Renal cortical epithelial cell (primary cell): ENCODE data around the gene UBE2O. TPM values are rescaled to one million over a fixed set of nuclear protein-coding genes. Genes with fewer than 3 reads are reported as not detected.
"Not testable (repeated sequence)": the region's sequence is repeated elsewhere in the genome, so short reads cannot be mapped to it uniquely, and the experiment has no call there.

Source experiments
- DNase-seq: peaks from one replicate; pipeline ENCODE4 v3.0.0-alpha.2; 2011; ENCODE audit warnings: low read depth
- total RNA-seq: library from RNA; depleted of rRNA; stranded (reverse); fragments of >200 nt; gene quantifications from 2 replicates; pipeline ENCODE4 v1.2.3, GENCODE V29; 2014

Gene UBE2O
- total RNA-seq, 1 donor from 2014 or later, result 36.8 TPM

DNA sequence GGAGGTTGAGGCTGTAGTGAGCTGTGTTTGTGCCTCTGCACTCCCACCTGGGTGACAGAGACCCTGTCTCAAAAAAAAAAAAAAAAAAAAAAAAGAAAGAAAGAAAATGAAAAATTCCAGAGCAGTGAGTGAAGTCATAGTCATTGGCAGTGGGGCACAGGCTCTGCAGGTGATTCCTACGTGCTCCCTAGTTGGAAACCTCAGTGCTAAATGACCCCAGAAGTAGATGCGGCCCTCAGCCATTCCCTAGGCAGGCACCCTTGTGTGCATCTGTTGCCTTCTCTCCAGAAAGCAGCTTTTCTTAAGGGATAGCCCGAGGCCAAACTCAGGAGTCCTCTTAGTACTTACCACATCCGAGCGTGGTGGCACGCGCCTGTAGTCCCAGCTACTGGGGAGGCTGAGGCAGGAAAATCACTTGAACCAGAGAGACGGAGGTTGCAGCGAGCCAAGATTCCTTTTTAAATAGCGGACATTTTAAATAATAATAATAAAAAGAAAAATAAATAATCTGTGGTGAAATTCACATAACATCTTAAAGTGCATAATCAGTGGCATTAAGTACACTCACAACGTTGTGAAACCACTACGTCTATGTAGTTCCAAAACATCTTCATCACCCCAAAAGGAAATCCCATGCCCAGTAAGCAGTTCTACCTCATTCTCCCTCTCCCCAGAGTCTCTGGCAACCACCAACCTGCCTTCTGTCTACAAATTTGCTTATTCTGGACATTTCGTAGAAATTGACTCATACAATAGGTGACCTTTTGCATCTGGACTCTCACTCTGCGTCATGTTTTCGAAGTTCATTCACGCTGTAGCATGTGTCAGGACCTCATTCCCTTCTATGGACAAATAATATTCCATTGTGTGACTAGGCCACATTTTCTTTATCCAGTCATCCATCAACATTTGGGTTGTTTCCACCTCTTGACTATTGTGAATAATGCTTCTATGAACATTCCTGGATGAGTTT, 81.0 kb downstream of the UBE2O start:
- peak; percentile 92 for DNase-seq

- DNase-seq, result peak; percentile 46
Measured at GRCh38 chr17:76370261-76370993, 82.5 kb downstream of the UBE2O start.

DNA sequence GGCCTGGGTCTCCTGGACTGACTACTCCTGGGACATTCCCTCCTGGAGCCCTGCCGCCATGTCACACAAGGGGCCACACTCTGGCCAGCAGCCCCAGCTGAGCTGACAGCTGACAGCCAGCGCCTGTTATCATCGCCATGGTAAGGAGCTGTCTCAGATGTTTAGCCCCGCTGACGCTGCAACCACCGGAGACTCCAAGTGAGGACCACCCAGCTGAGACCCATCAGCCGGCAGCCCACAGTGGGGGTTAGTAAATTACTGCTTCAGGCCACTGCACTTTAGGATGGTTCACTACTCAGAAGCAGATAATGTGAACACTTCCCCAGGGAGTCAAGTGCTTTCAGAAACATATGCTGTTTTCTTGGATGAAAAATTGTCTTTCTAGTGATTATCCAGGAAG, 83.1 kb downstream of the UBE2O start:
- no peak for DNase-seq

- DNase-seq, result no peak
Measured at GRCh38 chr17:76369379-76369778, 83.6 kb downstream of the UBE2O start.

DNA sequence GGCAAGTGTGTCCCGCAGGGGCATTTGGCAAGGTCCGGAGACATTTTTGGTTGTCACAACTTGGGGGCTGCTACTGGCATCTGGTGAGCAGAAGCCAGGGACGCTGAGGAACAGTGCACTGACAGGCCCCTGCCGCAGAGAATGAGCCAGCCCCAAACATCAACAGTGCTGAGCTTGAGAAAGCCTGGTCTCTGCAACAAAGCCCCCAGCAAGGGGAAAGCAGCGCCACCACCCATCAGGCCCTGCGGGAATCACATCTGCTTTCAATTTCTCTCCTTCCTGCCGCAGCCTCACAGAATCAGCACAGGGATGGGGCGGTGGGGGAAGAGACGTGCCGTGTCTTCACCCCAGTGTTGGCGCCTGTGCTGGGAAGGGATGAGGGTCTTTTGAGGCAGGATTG, 84.4 kb downstream of the UBE2O start:
- no peak for DNase-seq

DNA sequence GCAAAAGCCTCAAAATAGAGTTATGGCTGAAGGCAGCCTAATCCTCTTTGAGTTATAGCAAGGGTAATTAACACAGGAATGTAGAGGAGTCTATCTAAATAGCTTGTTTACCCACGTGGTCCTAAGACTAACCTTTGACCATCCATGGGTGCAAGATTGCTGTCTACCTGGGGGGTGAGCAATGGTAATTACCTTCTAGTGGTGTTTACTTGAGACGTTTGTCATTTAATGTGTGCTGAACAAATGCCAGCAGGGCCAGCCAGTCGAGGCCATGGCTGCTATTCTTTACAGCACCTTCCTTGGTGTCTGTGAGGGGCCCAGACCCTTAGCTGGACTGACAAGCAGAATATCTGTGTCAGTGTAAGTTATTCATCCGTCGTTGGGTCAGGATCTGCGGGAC, 85.3 kb downstream of the UBE2O start:
- DNase-seq, result no peak

GRCh38 chr17:76366247-76366646, 86.7 kb downstream of the UBE2O start:
- DNase-seq, result no peak

DNA sequence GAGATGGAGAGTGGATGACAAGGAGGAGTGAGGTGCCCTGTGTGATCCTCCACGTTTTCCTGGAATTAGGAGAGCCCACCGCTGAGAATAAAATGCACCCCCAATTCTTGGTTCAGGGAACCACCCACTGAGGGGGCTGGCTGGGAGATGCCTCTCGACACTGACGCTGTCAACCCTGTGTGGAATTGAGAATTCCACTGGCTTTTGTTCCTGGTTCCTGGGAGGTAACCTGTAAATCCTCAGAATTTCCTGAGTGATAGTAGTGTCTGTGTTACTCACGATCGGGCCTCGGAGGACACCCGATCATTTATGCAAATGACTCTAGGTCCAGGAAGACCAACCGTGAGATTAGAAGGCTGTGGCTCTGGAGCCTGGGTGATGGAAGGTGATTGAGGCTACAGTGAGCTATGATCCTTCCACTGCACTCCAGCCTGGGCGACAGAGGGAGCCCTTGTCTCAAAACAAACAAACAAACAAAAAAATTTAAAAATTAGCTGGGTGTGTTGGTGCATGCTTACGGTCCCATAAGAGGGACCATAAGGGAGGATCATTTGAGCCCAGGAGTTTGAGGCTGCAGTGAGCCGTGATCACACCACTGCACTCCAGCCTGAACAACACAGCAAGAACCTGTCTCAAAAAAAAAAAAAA, 87.6 kb downstream of the UBE2O start:
- DNase-seq, result peak; percentile 43

GRCh38 chr17:76363107-76363842, 89.7 kb downstream of the UBE2O start:
- DNase-seq, result no peak

- DNase-seq, result no peak
Measured at GRCh38 chr17:76360461-76360860, 92.5 kb downstream of the UBE2O start.

DNA sequence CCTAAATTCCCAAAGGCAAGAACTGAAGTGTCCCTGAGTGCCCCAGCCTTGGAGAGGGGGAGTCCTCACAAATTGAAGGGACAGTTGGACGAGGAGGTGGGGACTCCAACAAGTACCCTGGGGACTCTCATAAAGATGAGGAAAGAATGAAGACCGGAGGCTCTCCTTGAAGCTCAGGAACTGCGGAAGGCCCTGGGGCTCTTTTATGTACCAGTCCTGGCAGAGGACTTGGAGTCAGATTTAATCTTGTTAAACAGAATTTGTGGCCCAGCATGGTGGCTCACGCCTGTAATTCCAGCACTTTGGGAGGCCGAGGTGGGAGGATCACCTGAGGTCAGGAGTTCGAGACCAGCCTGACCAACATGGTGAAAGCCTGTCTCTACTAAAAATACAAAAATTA, 93.2 kb downstream of the UBE2O start:
- DNase-seq, result not testable (repeated sequence)

DNA sequence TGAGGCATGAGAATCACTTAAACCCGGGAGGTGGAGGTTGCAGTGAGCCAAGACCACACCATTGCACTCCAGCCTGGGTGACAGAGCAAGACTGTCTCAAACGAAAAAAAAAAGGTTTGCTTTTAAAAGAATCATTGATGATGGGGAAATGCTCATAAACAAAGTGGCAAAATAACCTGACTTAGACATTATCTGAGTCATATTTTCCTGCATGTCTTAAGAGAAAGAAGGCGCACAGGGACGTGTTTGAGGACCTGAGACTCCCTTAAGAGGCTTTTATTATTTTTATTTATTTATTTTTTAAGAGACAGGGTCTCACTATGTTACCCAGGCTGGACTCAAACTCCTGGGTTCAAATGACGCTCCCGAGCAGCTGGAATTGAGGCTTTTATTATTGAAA, 93.6 kb downstream of the UBE2O start:
- DNase-seq, result no peak

DNA sequence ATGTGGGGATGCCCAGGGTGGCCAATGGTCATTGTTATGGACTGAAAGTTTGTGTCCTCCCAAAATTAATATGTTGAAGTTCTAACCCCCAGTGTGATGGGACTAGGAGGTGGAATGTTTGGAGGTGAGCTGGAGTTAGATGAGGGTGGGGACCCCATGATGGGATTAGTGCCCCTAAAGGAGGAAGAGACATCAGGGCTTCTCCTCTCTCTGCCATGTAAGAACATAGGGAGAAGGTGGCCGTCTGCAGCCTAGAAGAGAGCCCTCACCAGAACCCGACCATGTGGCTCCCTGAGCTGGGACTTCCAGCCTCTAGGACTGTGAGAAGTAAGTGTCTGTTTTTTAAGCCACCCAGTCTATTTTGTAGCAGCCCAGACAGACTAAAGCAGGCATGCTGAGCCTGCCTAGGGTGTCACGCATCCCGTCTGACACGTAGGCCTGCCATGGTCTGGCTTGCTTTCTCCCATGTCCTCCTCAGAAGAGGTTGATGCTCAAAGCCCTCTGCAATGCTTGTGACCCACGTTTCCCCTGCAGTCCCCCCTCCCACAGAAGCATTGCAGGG, 95.3 kb downstream of the UBE2O start:
- no peak for DNase-seq

DNA sequence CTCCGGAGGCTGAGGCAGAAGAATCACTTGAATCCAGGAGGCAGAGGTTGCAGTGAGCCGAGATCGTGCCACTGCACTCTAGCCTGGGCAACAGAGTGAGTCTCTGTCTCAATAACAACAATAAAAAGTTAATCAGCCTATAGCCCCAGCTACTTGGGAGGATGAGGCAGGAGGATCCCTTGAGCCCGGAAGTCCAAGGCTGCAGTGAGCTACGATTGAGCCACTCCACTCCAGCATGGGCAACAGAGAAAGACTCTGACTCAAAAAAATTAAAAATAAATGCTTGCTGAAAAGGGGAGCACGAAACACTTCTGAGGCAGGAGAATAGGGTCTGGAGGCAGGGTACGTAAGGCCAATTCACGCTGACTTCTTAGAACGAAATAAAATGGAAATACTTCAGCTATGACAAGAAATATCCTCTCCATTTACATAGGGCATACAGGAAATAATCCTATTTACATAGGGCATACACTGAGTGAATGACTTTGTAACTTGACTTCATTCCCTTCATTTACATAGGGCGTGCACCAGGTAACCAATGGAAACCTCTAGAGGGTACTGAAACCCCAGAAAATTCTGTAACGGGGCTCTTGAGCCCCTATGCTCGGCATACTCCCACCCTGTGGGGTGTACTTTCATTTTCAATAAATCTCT, 96.0 kb downstream of the UBE2O start:
- no peak for DNase-seq

DNA sequence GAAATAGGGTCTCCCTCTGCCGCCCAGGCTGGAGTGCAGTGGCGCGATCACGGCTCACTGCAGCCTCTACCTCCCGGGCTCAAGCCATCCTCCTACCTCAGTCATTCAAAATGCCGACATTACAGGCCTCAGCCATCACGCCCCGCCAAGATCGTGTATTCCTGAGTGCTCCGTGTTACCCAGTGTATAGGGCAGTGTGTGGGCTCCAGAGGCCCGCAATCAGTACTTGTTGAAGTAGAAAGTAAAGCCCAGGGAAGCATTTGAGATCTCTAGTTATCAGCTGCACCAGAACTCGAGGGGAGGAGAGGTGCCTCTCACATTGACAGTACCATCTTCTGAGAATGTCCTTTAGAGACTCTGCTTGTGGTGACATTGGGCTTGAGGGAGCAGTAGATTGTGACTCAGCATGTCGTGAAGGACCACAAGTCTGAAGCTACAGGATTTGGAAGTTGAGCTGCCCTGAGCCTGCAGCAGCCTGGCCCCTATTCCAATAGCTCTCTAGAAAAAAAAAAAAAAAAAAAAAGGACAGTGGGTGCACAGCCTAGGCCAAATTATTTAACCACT, 98.1 kb downstream of the UBE2O start:
- no peak for DNase-seq

DNA sequence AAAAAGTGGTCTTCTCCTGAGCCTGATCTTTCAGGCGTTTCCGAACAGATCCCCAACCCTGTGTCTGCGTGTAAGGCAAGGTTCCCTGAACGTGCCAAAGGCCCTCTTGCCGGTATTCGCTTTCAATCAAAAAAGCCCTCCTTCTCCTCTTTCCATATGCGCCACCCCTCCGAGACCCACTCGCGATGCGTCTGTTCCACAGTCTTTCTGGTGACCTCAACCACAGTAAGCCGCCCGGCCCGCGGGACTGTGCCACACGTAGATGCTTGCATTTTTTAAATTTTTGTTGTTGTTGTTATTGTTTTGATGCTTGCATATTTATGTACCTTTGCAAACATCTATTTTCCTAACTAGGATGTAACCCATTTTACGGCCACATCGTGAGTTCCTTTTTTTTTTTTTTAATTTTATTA, 98.6 kb downstream of the UBE2O start:
- DNase-seq, result no peak

DNA sequence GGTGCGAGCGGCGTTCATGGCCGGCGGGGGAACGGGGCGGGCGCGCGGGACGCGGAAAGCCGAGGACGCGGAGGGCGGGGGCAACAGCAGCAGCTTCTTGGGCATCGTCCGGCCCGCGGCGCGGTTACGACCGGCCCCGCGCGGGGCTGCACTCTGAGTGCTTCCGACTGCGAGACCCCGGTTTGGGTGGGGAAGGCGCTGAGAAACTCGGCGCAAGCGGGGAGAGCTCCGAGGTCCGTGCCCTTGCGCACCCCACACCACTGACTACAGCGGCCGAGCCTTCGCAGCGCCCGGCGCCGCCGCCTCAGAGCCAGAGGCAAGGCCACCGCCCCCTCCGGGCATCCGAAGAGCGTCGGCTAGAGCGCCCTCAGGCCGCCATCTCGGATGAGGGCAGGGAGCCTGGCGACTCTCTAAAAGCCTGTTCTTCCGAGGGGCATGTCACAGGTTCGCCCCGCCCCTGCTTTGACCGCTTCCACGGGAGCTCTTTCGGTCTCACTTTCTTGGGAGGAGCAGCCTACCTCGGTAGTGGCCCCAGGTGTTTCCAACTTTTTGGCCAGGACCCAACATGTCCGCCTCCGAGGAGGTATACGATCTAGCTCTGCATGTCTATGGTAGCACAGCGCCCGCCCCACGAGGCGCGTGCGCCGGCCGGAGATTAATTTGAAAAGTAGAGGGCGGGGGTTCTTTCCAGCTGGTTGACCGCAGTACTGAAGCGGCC, 99.2 kb downstream of the UBE2O start, which contains the start of gene PRPSAP1:
PRPSAP1 (minus strand) TSS at position 318 of the 718 bp plus-strand sequence; CDS start at position 105, 213 bp downstream.
- peak; percentile 71 for DNase-seq

DNA sequence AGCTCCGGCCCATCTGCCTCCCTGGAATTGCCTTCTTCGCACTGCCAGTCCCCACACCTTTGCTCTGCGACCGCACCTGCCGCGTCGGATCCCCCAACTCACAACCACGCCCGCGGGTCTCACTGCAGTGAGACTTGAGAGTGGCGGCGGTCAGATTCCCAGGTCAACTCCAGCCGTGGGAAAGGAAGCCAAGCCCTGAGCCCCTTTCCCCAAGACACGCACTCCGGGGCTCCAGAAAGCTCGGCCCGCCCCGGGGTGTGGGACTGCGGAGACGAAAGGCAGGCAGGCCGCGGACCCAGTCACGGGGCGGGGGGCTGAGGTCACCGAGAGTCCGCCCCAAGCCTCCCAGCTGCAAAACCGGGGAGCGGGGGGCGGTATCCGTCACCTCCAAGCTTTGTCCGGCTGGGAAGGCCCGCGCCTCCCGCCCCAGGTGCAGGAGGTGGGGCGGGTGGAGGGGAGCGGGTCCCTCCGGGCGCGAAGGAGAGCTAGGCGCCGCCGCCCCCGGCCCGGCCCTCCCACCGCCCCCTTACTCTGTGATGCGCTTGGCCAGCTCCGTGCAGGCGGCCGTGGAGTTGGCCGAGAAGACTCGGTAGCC, 99.9 kb downstream of the UBE2O start:
- no peak for DNase-seq

DNA sequence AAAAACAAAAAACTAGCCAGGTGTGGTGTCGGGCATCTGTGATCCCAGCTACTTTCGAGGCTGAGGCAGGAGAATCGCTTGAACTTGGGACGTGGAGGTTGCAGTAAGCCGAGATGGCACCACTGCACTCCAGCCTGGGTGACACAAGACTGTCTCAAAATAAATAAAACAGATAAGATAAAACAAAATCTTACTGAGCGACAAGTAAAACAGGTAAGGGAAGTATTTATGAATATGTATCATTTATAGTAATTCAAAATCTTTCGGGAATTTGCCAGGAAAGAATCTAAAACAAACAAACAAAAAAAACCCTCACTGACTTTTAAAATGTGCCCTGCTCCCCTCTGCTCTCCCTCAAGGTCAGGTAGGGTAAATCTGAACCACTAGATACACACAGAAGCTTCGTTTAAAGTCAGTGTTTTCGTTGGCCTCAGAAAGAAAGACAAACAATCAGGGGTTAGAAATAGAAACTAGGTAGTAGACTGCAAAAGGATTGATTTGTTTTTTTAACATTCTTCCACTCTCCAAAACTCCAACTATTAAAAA, 101.4 kb downstream of the UBE2O start:
- DNase-seq, result no peak
